ENCODE results near the gene SAG. TPM values are rescaled to one million over a fixed set of nuclear protein-coding genes. Genes with fewer than 3 reads are reported as not detected.

SAG gene
- total RNA-seq, 1 donor from 2014 or later: not detected

- Mint-ChIP-seq H3K27me3 (ENCODE audit: unreplicated experiment) (no peaks in the 10 kb centered on the region), H3K27ac (ENCODE audit: unreplicated experiment) (no peak overlapping the region), H3K36me3 (ENCODE audit: unreplicated experiment) (peaks cover 8% of the 10 kb centered on the region), H3K4me1 (ENCODE audit: low read depth, unreplicated experiment) (peaks cover 7% of the 10 kb centered on the region), H3K9me3 (ENCODE audit: unreplicated experiment) (no peaks in the 10 kb centered on the region), H3K4me3 (ENCODE audit: unreplicated experiment) (no peak overlapping the region)
- TF ChIP-seq, protein P1, sequence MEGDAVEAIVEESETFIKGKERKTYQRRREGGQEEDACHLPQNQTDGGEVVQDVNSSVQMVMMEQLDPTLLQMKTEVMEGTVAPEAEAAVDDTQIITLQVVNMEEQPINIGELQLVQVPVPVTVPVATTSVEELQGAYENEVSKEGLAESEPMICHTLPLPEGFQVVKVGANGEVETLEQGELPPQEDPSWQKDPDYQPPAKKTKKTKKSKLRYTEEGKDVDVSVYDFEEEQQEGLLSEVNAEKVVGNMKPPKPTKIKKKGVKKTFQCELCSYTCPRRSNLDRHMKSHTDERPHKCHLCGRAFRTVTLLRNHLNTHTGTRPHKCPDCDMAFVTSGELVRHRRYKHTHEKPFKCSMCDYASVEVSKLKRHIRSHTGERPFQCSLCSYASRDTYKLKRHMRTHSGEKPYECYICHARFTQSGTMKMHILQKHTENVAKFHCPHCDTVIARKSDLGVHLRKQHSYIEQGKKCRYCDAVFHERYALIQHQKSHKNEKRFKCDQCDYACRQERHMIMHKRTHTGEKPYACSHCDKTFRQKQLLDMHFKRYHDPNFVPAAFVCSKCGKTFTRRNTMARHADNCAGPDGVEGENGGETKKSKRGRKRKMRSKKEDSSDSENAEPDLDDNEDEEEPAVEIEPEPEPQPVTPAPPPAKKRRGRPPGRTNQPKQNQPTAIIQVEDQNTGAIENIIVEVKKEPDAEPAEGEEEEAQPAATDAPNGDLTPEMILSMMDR (IDR thresholded peaks at IDR 0.05; ENCODE audit: partially characterized antibody, unreplicated experiment): no peak
- no peak for DNase-seq
Observed at GRCh38 chr2:233295891-233296290, 11.7 kb upstream of the SAG start.

DNA sequence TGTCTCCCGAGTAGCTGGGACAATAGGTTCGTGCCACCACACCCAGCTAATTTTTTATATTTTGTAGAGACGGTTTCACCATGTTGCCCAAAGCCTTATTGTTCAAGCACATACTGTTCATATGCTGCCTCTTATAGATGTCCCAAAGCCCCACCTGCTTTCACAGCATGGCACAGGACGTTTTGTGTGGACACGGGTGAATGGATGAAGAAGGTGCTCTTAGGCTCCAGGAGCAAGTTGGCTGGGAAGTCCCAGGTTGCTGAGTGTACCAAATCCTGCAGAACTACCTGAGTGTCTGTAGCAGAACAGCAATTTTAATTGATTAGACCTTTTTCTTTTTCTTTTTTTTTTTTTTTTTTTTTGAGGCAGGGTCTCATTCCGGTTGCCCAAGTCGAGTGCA is 10.5 kb upstream of the SAG start:
- H3K27ac Mint-ChIP-seq (ENCODE audit: unreplicated experiment): no peak overlapping the region
- TF ChIP-seq, protein P1 (IDR thresholded peaks at IDR 0.05; ENCODE audit: partially characterized antibody, unreplicated experiment): no peak
- DNase-seq: no peak
- no peaks in the 10 kb centered on the region for H3K27me3 Mint-ChIP-seq (ENCODE audit: unreplicated experiment)
- no peak overlapping the region for H3K4me3 Mint-ChIP-seq (ENCODE audit: unreplicated experiment)
- no peaks in the 10 kb centered on the region for H3K9me3 Mint-ChIP-seq (ENCODE audit: unreplicated experiment)
- H3K36me3 Mint-ChIP-seq (ENCODE audit: unreplicated experiment): peaks cover 4% of the 10 kb centered on the region
- peaks cover 7% of the 10 kb centered on the region for H3K4me1 Mint-ChIP-seq (ENCODE audit: low read depth, unreplicated experiment)

GRCh38 chr2:233300401-233300800 is 7.2 kb upstream of the SAG start:
- Mint-ChIP-seq H3K4me1 (ENCODE audit: low read depth, unreplicated experiment) (peaks cover 7% of the 10 kb centered on the region), H3K27me3 (ENCODE audit: unreplicated experiment) (no peaks in the 10 kb centered on the region), H3K36me3 (ENCODE audit: unreplicated experiment) (no peaks in the 10 kb centered on the region), H3K27ac (ENCODE audit: unreplicated experiment) (no peak overlapping the region), H3K4me3 (ENCODE audit: unreplicated experiment) (no peak overlapping the region), H3K9me3 (ENCODE audit: unreplicated experiment) (no peaks in the 10 kb centered on the region)
- no peak for DNase-seq
- TF ChIP-seq, protein P1 (IDR thresholded peaks at IDR 0.05; ENCODE audit: partially characterized antibody, unreplicated experiment): no peak

DNA sequence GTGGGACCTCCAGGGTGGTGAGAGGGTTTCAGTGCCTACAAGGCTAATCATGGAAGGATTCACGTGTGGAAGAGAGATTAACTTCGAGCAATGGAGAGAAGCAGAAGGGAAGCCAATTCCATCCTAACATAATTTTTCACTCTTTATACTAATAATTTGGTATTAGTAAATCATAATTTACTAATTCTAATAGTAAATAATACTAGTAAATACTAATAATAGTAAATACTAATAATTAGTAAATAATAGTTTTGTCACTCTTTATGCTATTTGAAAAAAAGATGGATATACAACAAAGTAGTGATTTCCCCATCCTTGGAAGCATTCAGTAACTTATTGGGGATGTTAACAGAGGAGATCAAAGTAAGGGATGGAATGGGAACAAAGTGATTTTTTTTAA is 6.4 kb upstream of the SAG start:
- TF ChIP-seq, protein P1 (IDR thresholded peaks at IDR 0.05; ENCODE audit: partially characterized antibody, unreplicated experiment): no peak
- Mint-ChIP-seq H3K4me3 (ENCODE audit: unreplicated experiment) (no peak overlapping the region), H3K27me3 (ENCODE audit: unreplicated experiment) (no peaks in the 10 kb centered on the region), H3K4me1 (ENCODE audit: low read depth, unreplicated experiment) (peaks cover 7% of the 10 kb centered on the region), H3K27ac (ENCODE audit: unreplicated experiment) (no peak overlapping the region), H3K9me3 (ENCODE audit: unreplicated experiment) (no peaks in the 10 kb centered on the region), H3K36me3 (ENCODE audit: unreplicated experiment) (no peaks in the 10 kb centered on the region)
- DNase-seq: no peak

DNA sequence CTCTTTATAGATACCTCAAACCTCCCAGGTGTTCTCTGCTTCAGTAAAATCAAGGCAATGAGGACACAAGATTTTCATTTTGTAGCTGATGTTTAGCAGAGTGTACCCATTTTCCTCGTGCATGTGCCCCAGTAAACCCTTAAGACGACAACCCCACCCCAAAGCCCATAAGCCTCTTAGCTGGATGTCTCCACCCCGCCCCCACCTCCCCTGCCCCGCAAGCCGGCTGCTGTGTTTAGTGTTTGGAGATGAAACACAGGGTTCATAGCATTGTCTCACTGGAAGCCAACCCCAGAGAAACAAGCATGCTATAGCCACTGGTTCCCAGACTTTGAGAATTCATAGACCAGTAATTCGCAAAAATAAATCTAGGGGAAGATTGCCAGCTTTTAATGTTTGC is 5.8 kb upstream of the SAG start:
- DNase-seq: no peak
- Mint-ChIP-seq H3K27ac (ENCODE audit: unreplicated experiment) (no peak overlapping the region), H3K4me1 (ENCODE audit: low read depth, unreplicated experiment) (peaks cover 7% of the 10 kb centered on the region), H3K36me3 (ENCODE audit: unreplicated experiment) (no peaks in the 10 kb centered on the region), H3K9me3 (ENCODE audit: unreplicated experiment) (no peaks in the 10 kb centered on the region), H3K27me3 (ENCODE audit: unreplicated experiment) (no peaks in the 10 kb centered on the region), H3K4me3 (ENCODE audit: unreplicated experiment) (no peak overlapping the region)
- TF ChIP-seq, protein P1 (IDR thresholded peaks at IDR 0.05; ENCODE audit: partially characterized antibody, unreplicated experiment): no peak

All from glutamatergic neuron (in vitro differentiated cells).